ENCODE results near the gene ATF3. TPM values are rescaled to one million over a fixed set of nuclear protein-coding genes. Genes with fewer than 3 reads are reported as not detected.

ATF3 gene
- total RNA-seq, 1 experiment from 2014 or later = 43.2 TPM

GRCh38 chr1:212582808-212583615 is 25.5 kb upstream of the ATF3 start:
- POLR2A ChIA-PET = interaction anchor here (0.6 to 1.3 kb wide), 2 partner anchors 25 to 48 kb away, joined by 4 read pairs; partner anchors contain the start of gene ATF3

More at GRCh38 chr1:212582808-212583615, 25.5 kb upstream of the ATF3 start:
- H3K27me3 ChIP-seq (ENCODE audit: insufficient read depth, low read length) = no peaks in the 10 kb centered on the region
- ATAC-seq (no peak), DNase-seq (ENCODE audit: low read depth, low spot score) (no peak)
- no peaks in the 10 kb centered on the region for H4K20me1 ChIP-seq (ENCODE audit: insufficient read depth)
- CTCF ChIA-PET = interaction anchor here (1.0 kb wide), 1 partner anchor 127 kb away, joined by 3 read pairs; no protein-coding TSS in a partner anchor
- H3K9me3 ChIP-seq (ENCODE audit: control insufficient read depth in 1 of 2, insufficient read depth in 1 of 2, low read depth in 1 of 2, low read length in 2 of 2) = no peaks in the 10 kb centered on the region
- H2AFZ ChIP-seq (ENCODE audit: low read depth, low read length, poor library complexity, severe bottlenecking) = no peak overlapping the region
- TF ChIP-seq SIN3A (IDR thresholded peaks at IDR 0.05; ENCODE audit: low read depth) (no peak), POLR2A (IDR thresholded peaks at IDR 0.05; ENCODE audit: borderline replicate concordance, extremely low read depth, insufficient read depth, insufficient read length) (no peak), POLR2AphosphoS5 (IDR thresholded peaks at IDR 0.05; ENCODE audit: low read depth, low read length) (no peak), TCF7L2 (IDR thresholded peaks at IDR 0.05; ENCODE audit: borderline replicate concordance, extremely low read depth, insufficient read depth, insufficient read length) (no peak), JUND (IDR thresholded peaks at IDR 0.05) (no peak), EZH2phosphoT487 (IDR thresholded peaks at IDR 0.05; ENCODE audit: borderline replicate concordance) (no peak), RAD21 (IDR thresholded peaks at IDR 0.05; ENCODE audit: low read depth) (no peak), YY1 (IDR thresholded peaks at IDR 0.05; ENCODE audit: extremely low read depth, insufficient replicate concordance, low read depth, low read length) (no peak), ZBTB33 (IDR thresholded peaks at IDR 0.05; ENCODE audit: extremely low read depth, insufficient replicate concordance, low read length) (no peak), MAX (IDR thresholded peaks at IDR 0.05) (no peak), CEBPB (IDR thresholded peaks at IDR 0.05; ENCODE audit: low read depth) (no peak), ATF3 (IDR thresholded peaks at IDR 0.05) (no peak), EGR1 (IDR thresholded peaks at IDR 0.05; ENCODE audit: low read depth) (no peak)
- H3K36me3 ChIP-seq (ENCODE audit: control insufficient read depth in 1 of 2, insufficient read depth in 2 of 2, low read length in 2 of 2) = no peaks in the 10 kb centered on the region
- peaks cover 6 to 14% of the 10 kb centered on the region in 2 experiments; a peak in 3 of 4 replicates for H3K4me1 ChIP-seq (ENCODE audit: control insufficient read depth in 1 of 2, insufficient read depth in 2 of 2, low read length in 2 of 2)
- no peak overlapping the region for H3K27ac ChIP-seq (ENCODE audit: low read depth, low read length)
- H3K9ac ChIP-seq (ENCODE audit: low read length) = no peak overlapping the region
- intact Hi-C loops (cut with micrococcal nuclease) = no loop called here
- RAD21 ChIA-PET (ENCODE audit: low non-redundant PET in 1 of 2, low total read pairs in 2 of 2, uncharacterized antibody in 2 of 2, unreplicated experiment in 2 of 2) = interaction anchor here in 1 of 2 experiments (1.2 kb wide), 1 partner anchor 106 kb away, joined by 6 read pairs; no protein-coding TSS in a partner anchor
- no peaks in the 10 kb centered on the region for H3K9me2 ChIP-seq (ENCODE audit: insufficient read depth)
- no peak overlapping the region for H3K4me3 ChIP-seq (replicated peaks in 1 of 2; ENCODE audit: low read depth in 1 of 2, low read length in 2 of 2)
- no TSS peak for BruUV-seq (replicated peaks)
- H3K79me2 ChIP-seq (ENCODE audit: insufficient read depth, low read length) = no peaks in the 10 kb centered on the region
- H3K4me2 ChIP-seq (ENCODE audit: low read length) = no peak overlapping the region
